Umbilical cord (tissue), 2 donors: ENCODE data around the gene FOXP1. TPM values are rescaled to one million over a fixed set of nuclear protein-coding genes. Genes with fewer than 3 reads are reported as not detected.
"Not testable (repeated sequence)": the region's sequence is repeated elsewhere in the genome, so short reads cannot be mapped to it uniquely, and the experiment has no call there.

Experiments
- DNase-seq: peaks from one replicate; pipeline ENCODE4 v3.0.0-alpha.2; 2015; ENCODE audit warnings: low spot score
- total RNA-seq: library from RNA; depleted of rRNA; stranded (reverse); fragments of >200 nt; gene quantifications from one replicate; pipeline ENCODE4 v1.2.3, GENCODE V29; 2014; ENCODE audit warnings: low replicate concordance; ENCODE audit not compliant: insufficient read depth

The FOXP1 gene
- total RNA-seq, 1 donor from 2014 or later: 148 TPM

- no peak for DNase-seq
Measured at GRCh38 chr3:71339049-71339448, 244.5 kb downstream of the FOXP1 start.

- no peak for DNase-seq
Measured at GRCh38 chr3:71332813-71333212, 250.7 kb downstream of the FOXP1 start.

DNA sequence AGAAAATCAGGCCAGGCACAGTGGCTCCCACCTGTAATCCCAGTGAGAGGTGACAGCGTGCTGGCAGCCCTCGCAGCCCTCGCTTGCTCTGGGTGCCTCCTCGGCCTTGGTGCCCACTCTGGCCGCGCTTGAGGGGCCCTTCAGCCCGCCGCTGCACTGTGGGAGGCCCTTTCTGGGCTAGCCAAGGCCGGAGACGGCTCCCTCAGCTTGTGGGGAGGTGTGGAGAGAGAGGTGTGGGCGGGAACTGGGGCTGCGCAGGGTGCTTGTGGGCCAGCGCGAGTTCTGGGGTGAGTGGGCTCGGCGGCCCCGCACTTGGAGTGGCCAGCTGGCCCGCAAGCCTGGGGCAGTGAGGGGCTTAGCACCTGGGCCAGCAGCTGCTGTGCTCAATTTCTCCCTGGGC is 252.6 kb downstream of the FOXP1 start:
- DNase-seq: no peak

DNA sequence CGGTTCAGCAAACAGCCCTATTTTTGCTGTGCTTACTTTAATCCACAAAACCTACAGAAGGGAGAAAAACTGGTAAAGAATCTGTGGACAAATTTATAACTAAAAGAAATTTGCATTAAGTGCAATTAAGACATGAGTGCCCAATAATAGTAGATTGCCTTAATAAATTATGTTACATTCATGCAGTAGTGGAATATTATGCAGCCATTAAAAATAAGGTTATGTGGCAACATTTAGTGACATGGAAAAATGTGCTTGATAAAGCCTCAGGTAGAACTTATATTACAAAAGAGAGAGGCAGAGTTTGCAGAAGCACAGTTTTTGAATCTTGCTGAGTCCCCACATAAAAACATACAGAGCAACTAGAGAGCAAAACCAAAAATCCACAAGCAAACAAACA is 253.0 kb downstream of the FOXP1 start:
- DNase-seq: no peak

DNA sequence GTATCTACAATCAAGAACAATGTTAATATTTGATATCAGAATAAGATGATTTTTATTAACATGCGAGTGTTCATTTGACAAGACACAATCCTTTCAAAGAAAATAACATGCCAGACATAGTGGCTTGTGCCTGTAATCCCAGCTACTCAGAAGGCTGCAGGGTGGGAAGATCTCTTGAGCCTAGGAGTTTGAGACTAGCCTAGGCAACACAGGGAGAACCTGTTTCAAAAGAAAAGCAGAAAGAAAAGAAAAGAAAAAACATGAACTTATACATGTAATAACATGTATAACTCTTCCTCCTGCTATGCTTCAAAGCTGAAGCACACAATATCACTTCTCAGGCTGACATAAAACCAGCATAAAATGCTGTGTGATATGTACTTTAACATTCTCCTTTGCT is 253.7 kb downstream of the FOXP1 start:
- DNase-seq: peak; percentile 54

- no peak for DNase-seq
Measured at GRCh38 chr3:71328926-71329325, 254.6 kb downstream of the FOXP1 start.

DNA sequence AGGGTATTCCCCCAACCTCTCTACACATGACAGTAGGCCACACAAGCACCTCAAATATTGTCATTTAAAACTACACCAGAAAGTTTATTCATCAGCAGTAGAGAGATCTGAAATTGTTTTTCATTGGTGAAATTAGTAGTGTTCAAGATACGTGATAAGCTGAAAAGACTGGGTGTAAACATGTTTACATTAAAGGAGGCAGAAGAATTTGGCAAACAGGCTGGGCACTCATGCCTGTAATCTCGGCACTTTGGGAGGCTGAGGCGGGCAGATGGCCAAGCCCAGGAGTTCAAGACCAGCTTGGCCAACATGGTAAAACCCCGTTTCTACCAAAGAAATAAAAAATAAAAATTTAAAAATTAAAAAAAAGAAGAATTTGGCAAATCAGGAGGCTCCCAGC is 255.6 kb downstream of the FOXP1 start:
- DNase-seq: no peak

DNA sequence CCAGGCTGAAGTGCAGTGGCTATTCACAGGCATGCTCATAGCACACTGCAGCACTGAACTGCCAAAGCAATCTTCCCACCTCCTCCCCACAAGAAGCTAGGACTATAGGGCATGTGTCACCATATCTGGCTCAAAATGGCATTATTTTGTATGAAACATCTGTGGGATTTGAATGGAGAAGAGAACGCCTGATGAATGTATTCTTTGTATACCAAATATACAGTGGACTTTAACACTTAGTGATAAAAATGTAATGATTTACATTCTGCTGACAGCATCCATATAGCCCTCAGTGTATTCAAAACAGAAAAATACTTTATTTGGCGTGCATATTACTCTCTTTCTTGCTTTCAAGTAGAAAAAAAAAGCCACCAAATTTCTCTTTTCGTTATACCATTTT is 257.8 kb downstream of the FOXP1 start:
- no peak for DNase-seq

GRCh38 chr3:71324224-71324623 is 259.3 kb downstream of the FOXP1 start:
- DNase-seq: not testable (repeated sequence)

DNA sequence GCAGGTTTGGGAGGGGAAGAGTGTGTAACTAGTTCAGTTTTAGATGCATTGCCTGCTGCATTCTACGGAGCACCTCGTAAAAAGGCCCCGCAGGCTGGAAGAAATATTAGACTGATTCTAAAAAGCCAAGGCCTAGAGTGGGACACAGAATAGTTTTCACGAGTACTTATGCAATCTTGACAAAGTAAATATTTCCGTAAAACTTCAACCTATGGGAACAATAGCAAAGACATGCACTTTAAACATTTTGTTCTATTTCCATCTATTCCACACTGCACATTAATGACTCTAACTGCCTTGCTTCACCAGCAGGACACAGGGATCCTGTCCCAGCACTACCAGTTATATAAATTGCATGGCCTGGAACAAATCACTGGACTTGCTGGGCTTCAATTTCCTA is 260.0 kb downstream of the FOXP1 start:
- DNase-seq: no peak

DNA sequence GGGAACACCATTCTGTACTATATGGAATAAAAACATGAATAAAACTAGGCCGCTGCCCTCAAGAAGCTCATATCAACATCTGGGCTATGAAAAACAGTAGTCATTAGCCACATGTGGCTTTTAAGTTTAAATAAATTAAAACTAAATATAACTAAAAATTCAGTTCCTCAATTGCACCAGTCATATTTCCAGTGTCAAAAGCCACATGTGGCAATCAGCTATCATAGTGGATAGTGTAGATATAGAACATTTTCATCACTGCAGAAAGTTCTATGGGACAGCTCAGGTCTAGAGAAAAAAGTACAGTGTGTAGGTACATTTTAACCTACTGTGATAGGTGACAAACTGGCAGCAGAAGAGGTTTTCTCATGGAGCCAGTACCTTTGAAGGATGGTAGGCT is 261.4 kb downstream of the FOXP1 start:
- DNase-seq: no peak

DNA sequence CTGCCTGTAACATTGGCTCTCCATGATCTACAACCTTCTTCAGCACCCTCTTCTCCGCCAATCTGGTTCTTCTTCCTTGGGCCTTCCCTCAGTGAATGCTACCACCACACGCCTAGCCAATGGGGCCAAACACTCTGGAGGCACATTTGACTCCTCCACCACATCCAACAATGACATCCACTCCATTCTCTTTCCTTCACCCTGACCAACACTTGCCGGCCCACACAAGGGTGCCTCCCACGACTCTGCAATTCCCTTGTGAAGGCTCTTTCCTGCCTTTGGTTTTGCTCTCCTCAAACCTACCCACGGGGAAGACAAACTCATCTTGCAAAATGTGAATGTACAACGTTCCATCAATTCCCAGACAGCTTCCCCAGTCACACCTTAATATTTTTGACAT is 263.8 kb downstream of the FOXP1 start:
- no peak for DNase-seq

DNA sequence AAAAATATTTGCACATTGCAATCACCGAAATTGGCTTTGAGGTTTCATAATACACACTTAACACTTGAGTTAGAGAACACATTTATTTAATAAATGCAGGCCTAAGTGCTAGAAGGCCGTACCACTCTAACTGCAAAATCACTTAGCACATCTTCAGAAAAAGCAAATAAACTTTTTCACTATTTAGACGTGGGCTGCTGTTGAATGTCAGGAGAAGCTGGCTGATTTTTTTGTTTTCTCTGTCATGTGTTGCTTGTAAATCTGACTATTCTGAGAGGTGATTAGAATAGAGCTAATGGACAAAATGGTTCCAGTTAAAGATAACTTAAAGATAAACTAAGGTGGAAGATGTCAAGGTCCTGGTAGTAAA is 265.1 kb downstream of the FOXP1 start:
- DNase-seq: no peak

DNA sequence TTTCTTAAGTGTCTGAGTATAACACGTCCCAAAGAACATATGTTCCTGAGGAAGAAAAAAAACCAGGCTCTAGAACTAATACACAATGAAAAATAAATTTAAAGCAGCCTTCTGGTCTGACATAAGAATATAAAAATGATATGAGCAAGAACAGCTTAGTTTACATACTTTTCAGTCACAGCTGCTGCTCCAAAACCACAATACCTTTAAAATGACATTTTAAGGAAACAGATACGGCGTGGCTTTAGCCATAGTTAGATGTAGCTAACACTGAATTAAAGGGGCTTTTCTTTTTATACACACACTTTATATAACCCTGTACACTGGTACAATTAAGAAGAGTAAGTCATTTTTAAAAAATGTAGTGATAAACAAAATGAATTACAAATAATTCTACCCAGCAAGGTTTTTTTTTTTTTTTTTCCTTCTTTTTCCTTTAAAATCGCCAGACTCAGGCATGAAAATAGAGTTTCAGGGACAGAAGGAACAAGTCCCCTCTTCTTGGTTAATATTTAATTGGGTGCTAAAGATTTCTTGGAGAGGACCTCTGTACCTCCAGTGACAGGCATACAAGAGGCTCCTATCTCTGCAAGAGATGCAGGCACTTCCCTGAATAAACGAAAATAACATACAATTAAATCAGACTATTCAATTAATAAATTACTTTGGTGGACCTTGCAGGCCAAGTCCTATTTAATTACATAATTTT is 265.6 kb downstream of the FOXP1 start:
- DNase-seq: peak; percentile 78

- no peak for DNase-seq
Measured at GRCh38 chr3:71317140-71317539, 266.4 kb downstream of the FOXP1 start.

DNA sequence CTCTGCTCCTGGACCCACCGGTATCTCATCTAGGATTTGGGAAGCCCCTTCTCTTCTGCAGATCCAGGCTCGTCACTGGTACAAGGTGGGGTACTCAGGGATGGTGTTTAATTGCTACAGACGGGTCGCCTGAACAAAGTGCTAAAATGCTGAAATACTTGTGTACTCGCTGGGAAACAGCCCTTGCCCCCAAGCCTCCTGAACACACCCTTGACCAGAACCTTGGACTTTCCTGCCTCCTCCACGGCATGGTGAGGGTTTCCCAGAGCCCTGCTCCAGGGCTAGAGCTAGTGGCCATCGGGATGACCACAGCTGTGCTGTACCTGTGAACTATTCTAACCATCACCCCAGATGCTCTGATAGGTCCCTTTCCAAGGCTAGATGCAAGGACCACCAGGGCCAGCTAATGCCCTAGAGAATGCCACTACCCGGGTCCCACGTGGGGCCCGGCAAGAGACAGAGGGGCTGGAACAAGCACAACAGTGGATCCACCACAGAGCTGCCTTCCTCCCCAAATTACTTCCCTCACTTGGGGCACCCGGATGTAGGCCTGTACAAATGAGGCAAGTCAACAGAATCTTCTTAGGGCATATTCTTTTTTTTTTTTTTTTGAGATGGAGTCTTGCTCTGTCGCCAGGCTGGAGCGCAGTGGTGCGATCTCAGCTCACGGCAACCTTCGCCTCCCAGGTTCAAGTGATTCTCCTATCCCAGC is 267.3 kb downstream of the FOXP1 start:
- DNase-seq: no peak

GRCh38 chr3:71315431-71315830 is 268.1 kb downstream of the FOXP1 start:
- no peak for DNase-seq

DNA sequence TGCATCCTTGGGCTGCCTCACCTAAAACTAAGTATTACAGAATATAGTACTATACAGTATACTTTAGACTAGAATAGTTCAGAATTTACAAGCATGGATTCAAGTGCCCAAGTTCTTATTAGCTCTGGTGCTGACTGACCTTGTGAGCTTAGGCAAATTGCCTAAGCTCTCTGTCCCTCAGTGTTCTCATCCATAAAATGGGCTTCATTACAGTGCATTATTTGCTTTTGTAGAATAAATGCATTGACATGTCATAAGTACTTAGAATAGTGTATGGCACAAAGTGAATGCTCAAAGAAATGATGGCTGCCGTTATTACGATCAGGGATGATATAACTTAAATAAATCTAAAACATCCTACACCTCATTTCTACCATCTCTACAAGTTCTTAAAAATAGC is 269.7 kb downstream of the FOXP1 start:
- no peak for DNase-seq

DNA sequence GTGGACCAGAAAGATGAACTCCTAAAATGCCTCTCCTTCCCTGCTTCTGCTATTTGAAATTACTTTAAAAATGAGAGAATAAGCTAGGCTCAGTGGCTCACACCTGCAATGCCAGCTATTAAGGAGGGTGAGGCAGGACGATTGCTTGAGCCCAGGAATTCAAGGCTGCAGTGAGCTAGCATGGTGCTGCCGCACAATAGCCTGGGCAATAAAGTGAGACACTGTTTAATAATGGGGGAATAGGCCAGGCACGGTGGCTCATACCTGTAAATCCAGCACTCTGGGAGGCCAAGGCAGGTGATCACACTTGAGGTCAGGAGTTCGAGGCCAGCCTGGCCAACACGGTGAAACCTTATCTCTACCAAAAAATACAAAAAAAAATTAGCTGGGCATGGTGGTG is 271.1 kb downstream of the FOXP1 start:
- no peak for DNase-seq

DNA sequence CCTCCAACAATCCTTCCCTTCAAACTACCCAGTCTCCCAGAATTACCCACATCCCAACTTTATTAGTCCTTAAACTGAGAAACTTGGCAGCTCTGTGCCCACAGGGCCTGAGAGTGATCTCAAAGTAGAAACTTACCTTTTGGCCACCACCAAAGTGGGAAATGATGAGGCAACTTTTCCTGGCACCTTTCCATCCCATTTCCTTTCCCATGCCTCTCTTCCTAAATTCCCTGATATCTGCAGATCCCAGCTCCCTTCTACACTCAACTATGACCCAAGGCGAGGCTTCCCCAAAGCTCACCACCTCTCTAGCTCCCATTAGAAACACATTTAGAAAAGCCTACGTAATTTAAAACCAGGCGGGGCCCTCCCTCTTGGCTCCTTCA is 271.9 kb downstream of the FOXP1 start:
- DNase-seq: no peak

GRCh38 chr3:71310980-71311660 is 272.4 kb downstream of the FOXP1 start:
- no peak for DNase-seq

DNA sequence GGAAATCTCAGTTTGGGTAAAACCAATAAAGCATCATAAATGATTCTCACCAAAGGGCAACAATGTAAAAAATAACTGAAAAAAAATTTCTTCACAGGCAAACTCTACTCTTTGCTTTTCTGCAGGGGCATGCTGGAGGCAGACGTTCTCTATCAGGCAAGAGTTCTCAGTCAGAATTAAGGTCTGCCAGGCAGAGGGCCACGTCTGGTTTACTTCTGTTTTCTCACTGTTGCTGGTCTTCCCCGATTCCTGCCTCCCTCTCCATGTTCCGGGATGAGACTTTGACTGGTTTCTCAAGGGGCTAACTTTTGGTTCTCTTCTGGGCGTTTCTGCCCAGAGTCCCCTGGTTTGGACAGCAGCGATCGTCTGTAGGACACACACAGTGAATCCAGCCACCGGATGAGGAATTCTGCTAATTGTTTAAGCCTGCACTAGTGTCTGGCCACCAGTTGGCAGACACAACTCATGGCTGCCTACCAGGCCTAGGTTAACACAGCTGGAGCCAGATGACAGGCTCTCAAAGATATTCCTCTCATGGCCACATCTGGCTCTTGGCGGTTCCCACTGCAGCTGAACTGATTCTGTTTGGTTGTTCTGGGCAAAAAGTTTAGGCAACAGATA is 273.1 kb downstream of the FOXP1 start:
- peak; percentile 77 for DNase-seq

DNA sequence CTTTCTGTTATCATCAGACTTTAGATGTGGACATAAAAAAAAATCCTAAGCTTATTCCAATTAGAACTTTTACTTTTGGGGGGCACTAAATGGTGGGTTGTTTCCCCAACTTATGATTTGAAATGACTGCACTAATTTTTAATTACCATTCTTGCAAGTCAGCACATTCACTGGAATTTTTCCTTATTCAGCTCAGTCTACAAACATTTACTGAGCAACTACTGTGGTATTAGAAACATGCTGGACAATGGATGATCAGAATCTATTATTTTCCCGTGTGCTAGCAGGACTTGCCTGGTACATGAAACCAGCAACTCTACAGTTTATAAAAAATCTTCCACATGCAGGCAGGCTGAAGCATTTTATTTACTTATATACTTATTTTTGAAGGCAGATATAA is 273.6 kb downstream of the FOXP1 start:
- no peak for DNase-seq
